Measurements from ENCODE around the gene HCST. TPM values are rescaled to one million over a fixed set of nuclear protein-coding genes. Genes with fewer than 3 reads are reported as not detected.
A peak's percentile ranks its signal among the peaks of the same experiment; 100 is the strongest.

The HCST gene
- total and polyA plus RNA-seq, 2 of the 13 experiments (the other 11 are each of a cell fraction or from before 2014, with no cell fraction given) = 0.24 to 1.2 TPM

GRCh38 chr19:35879770-35880317 lies 22.5 kb upstream of the HCST start (continued):
- TF ChIP-seq ZNF780A (CRISPR knock-in tag; IDR thresholded peaks at IDR 0.05) = peak; percentile 65; the same call in 1 of the 2 replicates
- TF ChIP-seq POLR2A (IDR thresholded peaks at IDR 0.05; ENCODE audit: insufficient read depth in 1 of 2, low read depth in 2 of 2, low read length in 2 of 2) = no peak
- TF ChIP-seq ZNF574 (CRISPR knock-in tag; IDR thresholded peaks at IDR 0.05) = peak; percentile 75
- peak; percentile 43; the same call in 1 of the 2 replicates for TF ChIP-seq HMG20A (CRISPR knock-in tag; IDR thresholded peaks at IDR 0.05; ENCODE audit: borderline replicate concordance)
- no peak for TF ChIP-seq CEBPZ (IDR thresholded peaks at IDR 0.05; ENCODE audit: low read length)
- no peak for TF ChIP-seq ZNF839 (CRISPR knock-in tag; IDR thresholded peaks at IDR 0.05; ENCODE audit: borderline replicate concordance)
- TF ChIP-seq NR0B2 (CRISPR knock-in tag; IDR thresholded peaks at IDR 0.05) = peak; percentile 91
- TF ChIP-seq ZNF432 (CRISPR knock-in tag; IDR thresholded peaks at IDR 0.05; ENCODE audit: borderline replicate concordance) = no peak
- TF ChIP-seq U2AF2 (IDR thresholded peaks at IDR 0.05; ENCODE audit: low read depth, low read length) = no peak
- no peak for TF ChIP-seq FOXK2 (IDR thresholded peaks at IDR 0.05)
- no peak for TF ChIP-seq ZNF414 (CRISPR knock-in tag; IDR thresholded peaks at IDR 0.05)
- no peak for TF ChIP-seq MEIS1 (CRISPR knock-in tag; IDR thresholded peaks at IDR 0.05; ENCODE audit: borderline replicate concordance)
- TF ChIP-seq ZNF605 (CRISPR knock-in tag; IDR thresholded peaks at IDR 0.05) = peak; percentile 98
- TF ChIP-seq ZNF546 (CRISPR knock-in tag; conservative IDR thresholded peaks at IDR 0.05) = peak; percentile 94; the same call in 1 of the 2 replicates
- TF ChIP-seq ZNF75D (CRISPR knock-in tag; IDR thresholded peaks at IDR 0.05; ENCODE audit: borderline replicate concordance) = no peak
- peak; percentile 78 for TF ChIP-seq KAT8 (CRISPR knock-in tag; IDR thresholded peaks at IDR 0.05)
- TF ChIP-seq SSRP1 (CRISPR knock-in tag; IDR thresholded peaks at IDR 0.05) = no peak
- TF ChIP-seq PPARG (CRISPR knock-in tag; conservative IDR thresholded peaks at IDR 0.05) = peak; percentile 85
- TF ChIP-seq ZNF776 (CRISPR knock-in tag; IDR thresholded peaks at IDR 0.05) = 0 out of 2 replicates have a peak, but pooled peaks have one; percentile 57
- peak; percentile 68; the same call in 1 of the 2 replicates for TF ChIP-seq ZNF280B (CRISPR knock-in tag; IDR thresholded peaks at IDR 0.05; ENCODE audit: borderline replicate concordance)
